GM21576 (cell line): ENCODE measurements around the gene PELO.

Source experiments
- ATAC-seq: cut with Tn5 transposase; IDR thresholded peaks from one replicate; pipeline ENCODE4 v1.9.1; 2021; ENCODE audit warnings: mild to moderate bottlenecking, moderate library complexity; ENCODE audit not compliant: unreplicated experiment

Gene PELO

GRCh38 chr5:52771343-52772039 lies 16.2 kb upstream of the PELO start:
- ATAC-seq, result peak; percentile 97

DNA sequence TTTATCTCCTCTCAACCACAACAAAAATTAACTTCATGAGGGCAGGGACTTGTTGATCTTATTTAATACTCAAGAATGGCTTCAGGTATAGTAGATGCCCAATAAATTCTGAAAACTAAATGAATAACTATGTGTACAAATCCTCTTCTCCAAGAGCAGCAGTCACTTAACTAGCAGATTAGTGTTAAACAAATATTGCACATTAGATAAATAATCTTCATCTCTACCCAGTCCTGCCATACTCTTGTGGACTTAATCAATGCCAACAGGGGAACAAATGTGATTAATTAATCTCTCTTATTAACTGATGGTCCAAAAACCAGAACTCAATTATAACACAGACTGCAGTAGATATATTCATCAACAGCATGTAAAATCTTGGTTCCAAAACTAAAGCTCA lies 15.0 kb upstream of the PELO start:
- ATAC-seq, result no peak

DNA sequence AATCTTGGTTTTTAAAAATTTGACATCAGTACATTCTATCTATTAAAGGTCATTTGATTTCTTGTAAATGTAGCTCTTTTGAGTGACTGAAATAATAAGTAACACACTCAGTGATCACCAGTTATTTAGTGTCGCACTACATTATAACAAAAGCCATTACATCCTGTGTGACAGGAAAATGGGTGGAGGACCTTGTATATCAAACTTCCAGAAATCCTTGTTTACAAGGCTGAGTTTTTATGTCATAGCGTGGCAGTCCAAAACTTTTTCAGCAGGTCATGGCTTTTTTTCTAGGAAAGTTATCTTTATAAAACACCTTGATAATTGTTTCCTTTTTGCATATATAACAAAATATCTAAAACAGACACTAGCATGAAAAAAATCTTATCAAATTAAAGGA lies 14.4 kb upstream of the PELO start:
- ATAC-seq, result no peak

- ATAC-seq, result no peak
Observed at GRCh38 chr5:52774005-52774410, 13.7 kb upstream of the PELO start.

DNA sequence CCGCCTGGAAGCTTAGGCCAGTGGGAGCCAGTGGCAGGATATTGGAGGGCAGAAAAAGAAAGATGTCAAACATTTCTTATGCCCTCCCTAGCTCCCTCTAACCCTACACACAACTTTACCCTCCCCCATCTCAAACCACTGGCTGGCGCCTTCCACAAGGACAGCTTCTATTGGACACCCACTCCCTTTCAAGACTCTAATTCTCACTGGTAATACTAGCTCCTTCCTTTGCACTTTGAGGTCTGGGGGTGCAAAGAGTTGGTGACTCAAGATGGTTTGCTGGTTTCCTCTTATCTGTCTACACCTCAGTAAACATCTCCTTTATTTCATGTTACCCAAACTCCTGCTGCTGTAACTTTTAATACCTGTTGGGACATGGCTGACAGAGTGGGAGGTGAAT lies 11.6 kb upstream of the PELO start:
- ATAC-seq, result no peak

GRCh38 chr5:52777186-52777585 lies 10.5 kb upstream of the PELO start:
- ATAC-seq, result no peak

DNA sequence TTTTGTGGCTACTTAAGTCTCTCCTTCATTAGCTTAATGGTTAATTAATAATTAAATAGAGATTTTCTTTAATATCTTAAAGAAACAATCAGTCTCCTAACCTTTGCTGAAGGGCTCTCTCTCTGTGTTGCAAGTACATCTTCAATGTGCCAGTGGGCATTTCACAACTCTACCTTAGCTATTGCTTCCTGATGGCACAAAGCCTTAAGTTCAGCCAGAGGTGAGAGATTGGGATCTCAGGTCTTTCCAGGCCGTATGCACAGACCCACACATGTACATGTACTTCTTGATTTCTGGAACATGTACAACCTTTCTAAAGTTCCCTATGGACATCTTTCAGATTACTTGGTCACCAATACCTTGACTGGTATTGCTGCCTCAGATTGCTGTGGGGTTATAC lies 8.9 kb upstream of the PELO start:
- no peak for ATAC-seq

DNA sequence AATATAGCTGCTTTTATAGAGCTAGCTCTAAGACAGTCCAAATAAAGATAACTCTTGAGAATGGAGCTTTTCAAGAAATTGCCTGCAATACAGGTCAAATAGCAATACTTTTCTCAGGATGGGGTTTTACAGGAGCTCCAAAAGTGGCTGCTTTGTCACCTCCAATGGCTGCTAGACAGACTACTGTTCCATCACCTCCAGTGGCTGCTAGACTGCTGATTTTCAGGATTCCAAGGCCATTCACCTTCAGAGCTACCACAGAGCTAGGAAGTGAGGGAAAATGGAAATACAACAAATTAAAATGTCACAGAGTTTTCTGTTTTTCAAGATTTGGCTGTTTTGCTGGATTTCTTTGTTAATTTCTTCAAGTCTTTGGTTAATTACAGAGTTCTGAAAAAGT lies 8.5 kb upstream of the PELO start:
- ATAC-seq, result no peak

- ATAC-seq, result no peak
Observed at GRCh38 chr5:52783226-52783959, 4.3 kb upstream of the PELO start.

GRCh38 chr5:52784737-52785136 lies 3.0 kb upstream of the PELO start:
- ATAC-seq, result no peak

DNA sequence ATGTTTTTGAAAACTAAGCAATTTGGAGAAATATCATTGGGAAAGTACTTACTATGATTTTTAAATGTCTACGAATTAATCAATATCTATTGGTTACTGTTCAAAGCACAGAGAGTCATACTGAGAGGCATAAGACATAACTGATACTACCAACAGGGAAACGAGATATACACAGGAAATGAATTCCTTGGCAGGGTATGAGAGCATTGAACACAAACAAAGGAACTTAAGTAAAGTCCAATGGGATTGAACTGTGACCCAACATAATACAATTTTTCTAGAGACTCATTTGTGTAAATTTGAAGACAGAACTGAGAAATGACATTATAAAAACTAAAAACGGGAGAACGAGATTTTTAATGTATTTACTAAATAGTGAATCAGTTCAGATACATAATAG lies 1.3 kb upstream of the PELO start:
- ATAC-seq, result no peak

- ATAC-seq, result peak; percentile 50
Observed at GRCh38 chr5:52786949-52787599, 642 bp upstream of the PELO start.

DNA sequence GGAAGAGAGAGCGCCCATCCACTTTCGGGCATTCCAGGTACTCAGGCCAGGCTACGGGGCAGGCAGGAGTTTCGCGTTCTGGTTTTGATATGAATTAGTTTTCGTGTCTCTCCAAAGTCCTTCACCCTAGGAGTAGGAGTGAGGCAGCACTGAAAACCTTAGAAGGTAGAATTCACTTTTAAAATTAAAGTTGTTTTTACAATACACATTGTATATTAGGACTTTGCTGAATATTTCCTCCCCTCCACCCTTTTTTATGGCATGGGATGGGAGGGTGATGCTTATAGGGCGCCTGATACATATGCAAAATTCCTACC lies 747 bp downstream of the PELO start:
- no peak for ATAC-seq

- ATAC-seq, result no peak
Observed at GRCh38 chr5:52789378-52789777, 1.7 kb downstream of the PELO start.

GRCh38 chr5:52789851-52790250 lies 2.1 kb downstream of the PELO start:
- ATAC-seq, result no peak

GRCh38 chr5:52791366-52791765 lies 3.6 kb downstream of the PELO start:
- ATAC-seq, result no peak

DNA sequence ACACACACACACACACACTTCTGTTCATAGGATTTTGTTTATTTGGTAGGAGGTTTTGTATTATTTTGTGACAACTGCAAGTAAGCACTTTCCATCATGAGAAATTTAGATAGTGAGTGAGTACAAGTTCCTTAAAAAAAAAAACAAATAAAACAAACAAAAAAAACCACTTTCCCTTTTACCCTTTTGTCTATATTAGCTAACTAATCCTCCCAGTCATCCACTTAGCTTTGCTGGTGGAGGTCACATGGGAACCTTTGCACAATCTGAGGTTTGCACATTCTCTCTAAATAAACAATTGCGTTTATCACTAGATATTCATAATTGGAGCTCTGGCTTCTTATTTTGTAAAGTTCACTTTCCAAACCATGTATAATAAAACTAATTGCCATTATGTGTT lies 6.8 kb downstream of the PELO start:
- ATAC-seq, result no peak

GRCh38 chr5:52796031-52796430 lies 8.3 kb downstream of the PELO start:
- no peak for ATAC-seq

- ATAC-seq, result no peak
Observed at GRCh38 chr5:52796516-52797103, 8.9 kb downstream of the PELO start.

GRCh38 chr5:52798938-52799337 lies 11.2 kb downstream of the PELO start:
- no peak for ATAC-seq

- ATAC-seq, result peak; percentile 26
Observed at GRCh38 chr5:52799358-52799982, 11.8 kb downstream of the PELO start.
